NCI-H1092 treated with DMSO at 0.1 percent for 48 hours (cell line): ENCODE data around the gene AKAP9.
"Not testable (repeated sequence)": the region's sequence is repeated elsewhere in the genome, so short reads cannot be mapped to it uniquely, and the experiment has no call there.

ENCODE experiments used
- DNase-seq: peaks from one replicate; lab custom pipeline; 2025; lab: John Stamatoyannopoulos, UW

Gene AKAP9

DNA sequence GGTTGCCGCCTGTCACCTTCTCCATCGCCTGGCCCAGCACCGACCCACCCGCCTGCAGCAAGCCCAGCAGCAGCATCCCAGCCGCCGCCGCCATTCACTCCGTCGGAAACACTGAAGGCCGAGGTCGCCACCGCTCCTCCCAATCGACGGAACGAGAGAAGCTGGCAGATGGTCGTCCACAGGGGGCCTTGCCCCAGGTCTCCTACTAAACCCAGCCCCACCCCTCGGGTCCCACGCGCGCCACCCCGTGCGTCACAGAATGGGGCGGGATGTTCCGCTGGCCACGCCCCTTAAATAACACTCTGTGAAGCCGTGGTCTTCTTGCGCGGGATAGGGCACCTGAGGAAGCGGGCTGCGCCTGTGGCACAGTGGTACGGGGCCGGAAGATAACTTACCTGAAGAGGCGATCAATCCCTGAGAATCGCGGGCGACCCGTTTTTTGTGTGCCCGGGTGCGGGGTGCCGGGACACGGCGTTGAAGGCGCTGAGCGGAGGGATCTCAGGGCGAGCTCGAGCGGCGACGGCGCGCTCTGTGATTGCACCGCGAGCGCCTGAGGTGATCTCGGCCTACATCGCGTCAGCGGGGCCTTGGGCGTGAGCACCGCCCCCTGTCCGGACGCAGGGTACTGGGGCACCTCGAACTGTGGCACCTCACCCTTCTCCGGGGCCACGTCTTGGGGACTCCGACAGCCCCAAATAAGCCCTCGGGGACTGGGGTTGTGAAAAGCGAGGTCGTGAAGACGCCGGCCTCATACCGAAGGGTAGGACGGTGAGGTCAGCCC, 193.8 kb downstream of the AKAP9 start, which contains the start of gene CYP51A1:
TSS of gene CYP51A1 (minus strand) at position 207 of the 781 bp plus-strand sequence. CDS start at position 94, 113 bp downstream.
- peak; percentile 98 for DNase-seq

- peak; percentile 78 for DNase-seq
Measured at GRCh38 chr7:92135052-92135889, 194.6 kb downstream of the AKAP9 start.

- DNase-seq, result no peak
Measured at GRCh38 chr7:92137557-92137956, 196.9 kb downstream of the AKAP9 start.

GRCh38 chr7:92141161-92141560, 200.5 kb downstream of the AKAP9 start:
- no peak for DNase-seq

- not testable (repeated sequence) for DNase-seq
Measured at GRCh38 chr7:92142791-92143190, 202.1 kb downstream of the AKAP9 start.

GRCh38 chr7:92143192-92143880, 202.7 kb downstream of the AKAP9 start:
- not testable (repeated sequence) for DNase-seq

DNA sequence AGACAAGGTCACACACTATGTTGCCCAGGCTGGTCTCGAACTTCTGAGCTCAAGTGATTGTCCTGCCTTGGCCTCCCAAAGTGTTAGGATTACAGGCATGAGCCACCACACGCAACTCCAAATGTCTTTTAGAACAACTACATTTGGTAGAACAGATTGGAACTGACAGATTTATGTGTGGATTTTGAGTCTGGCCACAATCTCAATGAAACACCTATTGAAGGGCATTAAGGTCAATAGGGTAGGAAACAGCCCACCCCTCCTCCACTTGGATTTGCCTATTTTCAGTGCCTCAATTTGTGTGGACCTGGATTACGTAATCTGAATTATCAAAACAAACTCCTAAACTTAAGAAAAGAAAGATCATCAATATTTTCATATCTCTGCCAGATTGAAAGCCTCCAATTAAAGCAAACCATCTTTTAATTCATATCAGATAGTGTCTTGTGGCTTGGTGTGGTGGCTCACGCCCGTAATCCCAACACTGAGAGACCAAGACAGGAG, 209.1 kb downstream of the AKAP9 start:
- no peak for DNase-seq

DNA sequence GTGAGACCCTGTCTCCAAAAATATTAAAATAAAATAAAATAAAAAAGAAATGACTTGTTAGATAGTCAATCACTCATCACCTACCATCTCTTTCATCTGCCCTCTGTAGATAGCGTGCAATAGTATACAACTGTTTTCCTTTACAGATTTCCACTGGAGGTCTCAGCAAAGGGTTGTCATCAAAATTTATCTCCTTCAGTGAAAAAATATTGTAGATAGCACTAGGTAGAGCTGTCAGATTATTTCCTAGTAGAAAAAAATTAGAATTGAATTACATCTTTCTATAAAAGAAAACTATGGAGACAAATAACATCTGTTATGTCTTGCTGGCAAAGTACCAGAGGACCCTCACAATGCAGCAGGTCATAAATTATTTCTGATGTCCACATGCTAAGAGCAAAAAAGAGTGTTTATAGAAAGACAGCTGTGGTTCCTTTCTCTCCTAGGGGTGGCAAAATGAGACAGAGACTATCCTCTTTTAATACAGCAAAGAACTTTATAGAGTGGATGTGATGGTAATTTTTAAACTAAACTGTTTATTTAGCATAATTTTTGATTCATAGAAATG, 209.9 kb downstream of the AKAP9 start:
- no peak for DNase-seq

- DNase-seq, result no peak
Measured at GRCh38 chr7:92155108-92155739, 214.6 kb downstream of the AKAP9 start.

DNA sequence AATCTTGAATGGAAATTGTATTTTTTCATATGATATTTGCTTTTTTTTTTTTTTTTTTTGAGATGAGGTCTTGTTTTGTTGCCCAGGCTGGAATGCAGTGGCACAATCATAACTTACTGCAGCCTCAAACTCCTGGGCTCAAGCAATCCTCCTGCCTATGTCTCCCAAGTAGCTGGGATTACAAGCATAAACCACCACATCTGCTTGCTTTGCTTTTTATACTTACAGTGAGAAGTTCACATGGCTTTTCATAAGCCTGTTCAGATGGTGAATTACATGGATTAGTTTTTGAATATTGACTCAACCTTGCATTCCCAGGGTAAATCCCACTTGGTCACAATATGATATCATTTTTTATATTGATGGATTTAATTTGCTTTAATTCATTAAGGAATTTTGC, 216.3 kb downstream of the AKAP9 start:
- DNase-seq, result no peak

- no peak for DNase-seq
Measured at GRCh38 chr7:92158660-92159575, 218.3 kb downstream of the AKAP9 start.
